A673 (cell line): ENCODE data around the gene SWT1.

ENCODE experiments used
- CTCF ChIP-seq: fragments of 300-800, 200-600 bp; sonication (generic); conservative IDR thresholded peaks from 2 replicates; pipeline ENCODE4 v1.5.1; 2017; ENCODE audit warnings: low read depth, mild to moderate bottlenecking, antibody characterized with exemption, low read length, moderate library complexity, mixed read lengths
- EZH2 ChIP-seq: fragments of 200-600 bp; sonication (generic); IDR thresholded peaks from 2 replicates; pipeline ENCODE4 v1.6.1; 2017; ENCODE audit warnings: borderline replicate concordance, low read depth, mild to moderate bottlenecking, mixed read lengths, antibody characterized with exemption, low read length; ENCODE audit not compliant: poor library complexity, severe bottlenecking

- TF ChIP-seq CTCF (no peak), EZH2 (no peak)
Measured at GRCh38 chr1:185227161-185227560, 70.2 kb downstream of the SWT1 start.
